Muscle layer of colon (tissue), 2 donors: Measurements from ENCODE around the gene HSPB2.

Experiments
- H3K27ac ChIP-seq: one replicate; pipeline ENCODE4 v1.7.0; 2013; ENCODE audit warnings: low read depth, mild to moderate bottlenecking, low read length, moderate library complexity
- H3K27me3 ChIP-seq, 2 donors: one replicate each; pipeline ENCODE4 v1.7.0; 2013; ENCODE audit warnings: low read length in 2 of 2, mild to moderate bottlenecking in 2 of 2; ENCODE audit not compliant: insufficient read depth in 2 of 2, control insufficient read depth in 1 of 2
- H3K36me3 ChIP-seq: one replicate; pipeline ENCODE4 v1.7.0; 2013; ENCODE audit warnings: mild to moderate bottlenecking, low read length; ENCODE audit not compliant: insufficient read depth
- H3K4me1 ChIP-seq: one replicate; pipeline ENCODE4 v1.7.0; 2013; ENCODE audit warnings: mild to moderate bottlenecking, low read length; ENCODE audit not compliant: insufficient read depth
- H3K4me3 ChIP-seq, 2 donors: one replicate each; pipeline ENCODE4 v1.7.0; 2013; ENCODE audit warnings: low read length in 2 of 2, low read depth in 1 of 2, mild to moderate bottlenecking in 1 of 2, moderate library complexity in 1 of 2
- H3K9ac ChIP-seq: one replicate; pipeline ENCODE4 v1.7.0; 2013; ENCODE audit warnings: low read length
- H3K9me3 ChIP-seq: one replicate; pipeline ENCODE4 v1.7.0; 2013; ENCODE audit warnings: mild to moderate bottlenecking, low read length
- donor health status: abdominal sarcoma.
- donor health status: Adenocarcinoma of cecum.

The HSPB2 gene

DNA sequence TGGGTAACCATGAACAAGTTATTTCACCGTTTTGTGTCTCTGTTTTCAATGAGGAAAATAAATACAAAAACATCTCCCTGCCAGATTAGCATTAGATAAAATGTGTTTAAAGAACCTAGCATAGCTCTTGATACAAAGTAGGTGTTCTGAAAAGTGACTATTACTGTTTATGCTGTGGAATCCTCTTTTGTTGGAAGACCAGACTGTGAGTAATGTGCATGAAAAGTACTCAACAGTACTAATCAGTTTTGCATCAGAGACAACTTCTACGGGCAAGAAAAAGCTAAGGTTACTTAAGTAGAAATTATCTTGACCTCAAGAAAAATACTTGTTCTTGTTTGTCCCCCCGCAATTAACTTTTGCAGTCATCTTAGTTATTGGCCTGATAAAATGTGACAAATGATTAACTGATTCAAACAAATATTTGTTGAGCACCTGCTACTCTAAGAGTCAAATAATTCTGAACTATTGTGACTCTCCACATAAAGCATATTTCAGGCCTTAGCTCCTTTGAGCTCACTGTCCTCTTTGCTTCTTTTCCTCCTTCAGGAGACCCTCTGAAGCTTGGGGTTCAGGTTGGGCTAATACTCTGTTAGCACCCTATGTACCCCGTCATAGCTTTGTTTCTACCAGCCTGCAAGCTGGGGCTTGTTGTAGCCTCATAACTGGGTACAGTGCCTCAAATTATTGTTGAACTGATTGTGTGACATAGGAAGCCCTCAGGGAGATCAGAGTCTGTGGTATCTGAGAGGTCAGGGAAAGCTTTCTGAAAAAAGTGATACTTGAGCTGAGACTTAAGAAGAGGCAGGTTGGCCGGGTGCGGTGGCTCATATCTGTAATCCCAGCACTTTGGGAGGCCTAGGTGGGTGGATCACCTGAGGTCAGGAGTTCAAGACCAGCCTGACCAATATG lies 49.1 kb downstream of the HSPB2 start:
- Histone ChIP-seq H3K27me3 (no peaks in the 10 kb centered on the region), H3K4me1 (no peaks in the 10 kb centered on the region), H3K4me3 (no peak overlapping the region), H3K36me3 (no peaks in the 10 kb centered on the region), H3K27ac (no peak overlapping the region), H3K9me3 (no peaks in the 10 kb centered on the region), H3K9ac (no peak overlapping the region)
